CD4-positive, alpha-beta T cell (primary cell): ENCODE data around the gene TEX101. TPM values are rescaled to one million over a fixed set of nuclear protein-coding genes. Genes with fewer than 3 reads are reported as not detected.
"Not testable (repeated sequence)": the region's sequence is repeated elsewhere in the genome, so short reads cannot be mapped to it uniquely, and the experiment has no call there.

Experiments used
- ATAC-seq: fragments of 200-7000 bp; cut with Tn5 transposase; one replicate; pipeline ENCODE4 v1.10.0; 2022; ENCODE audit warnings: mild to moderate bottlenecking; ENCODE audit not compliant: poor library complexity
- CTCF ChIA-PET: fragments of 350-600 bp; sonication (Branson Sonifier 250); formaldehyde crosslinking; loops from one replicate; lab custom pipeline; 2021; ENCODE audit warnings: antibody characterized with exemption, inconsistent platforms; lab: Charles Lee
- POLR2A ChIA-PET: fragments of 350-600 bp; sonication (Branson Sonifier 250); formaldehyde crosslinking; loops from one replicate; lab custom pipeline; 2021; ENCODE audit warnings: antibody characterized with exemption, inconsistent platforms; lab: Charles Lee
- DNase-seq, 14 experiments: peaks; one replicate each; pipeline ENCODE4 v3.0.0-alpha.2; 2013 to 2020; ENCODE audit warnings: mixed read lengths in 2 of 14
- H3K27ac ChIP-seq, 2 donors: one replicate each; pipeline versions ENCODE4 v1.5.1 to v1.7.0; 2013; ENCODE audit warnings: low read length in 2 of 2, low read depth in 1 of 2, mild to moderate bottlenecking in 1 of 2
- H3K27me3 ChIP-seq, 2 experiments: 1 replicate in 1 of 2; 2 replicates in 1 of 2; pipeline versions ENCODE4 v1.6.1 to v1.7.0; 2013; ENCODE audit warnings: low read length in 2 of 2, control low read depth in 1 of 2, mild to moderate bottlenecking in 1 of 2, moderate library complexity in 1 of 2; ENCODE audit not compliant: insufficient read depth in 2 of 2, control insufficient read depth in 1 of 2
- H3K36me3 ChIP-seq: one replicate; pipeline ENCODE4 v1.6.1; 2013; ENCODE audit warnings: low read length, control low read depth; ENCODE audit not compliant: insufficient read depth
- H3K4me1 ChIP-seq: one replicate; pipeline ENCODE4 v1.6.1; 2013; ENCODE audit warnings: low read length, control low read depth; ENCODE audit not compliant: insufficient read depth
- H3K4me3 ChIP-seq: one replicate; pipeline ENCODE4 v1.5.1; 2013; ENCODE audit warnings: mild to moderate bottlenecking, low read length, moderate library complexity
- H3K9me3 ChIP-seq, 2 experiments: 1 replicate in 1 of 2; 2 replicates in 1 of 2; pipeline versions ENCODE4 v1.6.1 to v1.7.0; 2013; ENCODE audit warnings: low read length in 2 of 2, mild to moderate bottlenecking in 2 of 2, control low read depth in 1 of 2, moderate library complexity in 1 of 2; ENCODE audit not compliant: control insufficient read depth in 1 of 2, insufficient read depth in 1 of 2
- H3K27ac Mint-ChIP-seq: one replicate; pipeline ENCODE4 v1.8.0; 2020; ENCODE audit warnings: mixed read lengths
- H3K27me3 Mint-ChIP-seq: one replicate; pipeline ENCODE4 v1.8.0; 2021; ENCODE audit warnings: mixed read lengths
- H3K36me3 Mint-ChIP-seq: one replicate; pipeline ENCODE4 v1.8.0; 2021; ENCODE audit warnings: low read depth, mixed read lengths
- H3K4me1 Mint-ChIP-seq: one replicate; pipeline ENCODE4 v1.8.0; 2021; ENCODE audit warnings: low read depth, mixed read lengths
- H3K4me3 Mint-ChIP-seq: one replicate; pipeline ENCODE4 v1.8.0; 2020; ENCODE audit warnings: mild to moderate bottlenecking, mixed read lengths
- H3K9me3 Mint-ChIP-seq: one replicate; pipeline ENCODE4 v1.8.0; 2020; ENCODE audit warnings: mixed read lengths
- intact Hi-C, 2 experiments: fragments of 100-400 bp; cut with DNase I in 1 of 2; cut with micrococcal nuclease in 1 of 2; formaldehyde crosslinking; loops; one replicate each; pipeline versions ENCODE4 v1.15.1 to v1.9.0; 2023 to 2025; cut with DNase I, micrococcal nuclease
- total RNA-seq, 174 experiments: library from RNA in 2 of 174; stranded (reverse) in 2 of 174; gene quantifications; one replicate each; pipeline ENCODE4 v1.2.3 and lab custom pipeline; 2021 to 2026
- TF ChIP-seq, protein P1 (sequence below): fragments of 200-600 bp; IDR thresholded peaks from one replicate; pipeline ENCODE4 v1.8.0; 2022; ENCODE audit warnings: antibody characterized with exemption, mild to moderate bottlenecking

The TEX101 gene
- total RNA-seq, 2 experiments from 2014 or later, result not detected

DNA sequence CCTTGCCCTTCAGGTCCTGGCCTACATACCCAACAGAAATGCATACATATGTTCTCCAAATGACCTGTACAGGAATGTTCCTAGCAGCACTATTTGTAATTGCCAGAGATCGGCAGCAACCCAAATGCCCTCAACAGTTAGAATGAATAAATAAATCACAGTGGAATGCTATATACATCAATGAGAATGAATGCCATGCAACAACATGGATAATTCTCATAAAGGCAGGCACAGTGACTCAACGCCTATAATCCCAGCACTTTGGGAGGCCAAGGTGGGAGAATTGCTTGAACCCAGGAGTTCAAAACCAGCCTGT is 18.6 kb downstream of the TEX101 start:
- H3K27me3 ChIP-seq, result no peaks in the 10 kb centered on the region
- intact Hi-C loops, result loop anchor here (1.0 to 10.0 kb wide), 4 partner anchors 10 to 371 kb away; partner anchors contain the start of gene LYPD5 (in 1 of the 2)
- H3K4me3 Mint-ChIP-seq, result no peak overlapping the region
- TF ChIP-seq, protein P1, sequence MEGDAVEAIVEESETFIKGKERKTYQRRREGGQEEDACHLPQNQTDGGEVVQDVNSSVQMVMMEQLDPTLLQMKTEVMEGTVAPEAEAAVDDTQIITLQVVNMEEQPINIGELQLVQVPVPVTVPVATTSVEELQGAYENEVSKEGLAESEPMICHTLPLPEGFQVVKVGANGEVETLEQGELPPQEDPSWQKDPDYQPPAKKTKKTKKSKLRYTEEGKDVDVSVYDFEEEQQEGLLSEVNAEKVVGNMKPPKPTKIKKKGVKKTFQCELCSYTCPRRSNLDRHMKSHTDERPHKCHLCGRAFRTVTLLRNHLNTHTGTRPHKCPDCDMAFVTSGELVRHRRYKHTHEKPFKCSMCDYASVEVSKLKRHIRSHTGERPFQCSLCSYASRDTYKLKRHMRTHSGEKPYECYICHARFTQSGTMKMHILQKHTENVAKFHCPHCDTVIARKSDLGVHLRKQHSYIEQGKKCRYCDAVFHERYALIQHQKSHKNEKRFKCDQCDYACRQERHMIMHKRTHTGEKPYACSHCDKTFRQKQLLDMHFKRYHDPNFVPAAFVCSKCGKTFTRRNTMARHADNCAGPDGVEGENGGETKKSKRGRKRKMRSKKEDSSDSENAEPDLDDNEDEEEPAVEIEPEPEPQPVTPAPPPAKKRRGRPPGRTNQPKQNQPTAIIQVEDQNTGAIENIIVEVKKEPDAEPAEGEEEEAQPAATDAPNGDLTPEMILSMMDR, result no peak
- no peak overlapping the region for H3K27ac ChIP-seq
- no peaks in the 10 kb centered on the region for H3K9me3 ChIP-seq
- ChIA-PET POLR2A (interaction anchor here (1.2 to 1.5 kb wide), 2 partner anchors 8 to 71 kb away, joined by 4 to 5 read pairs; no protein-coding TSS in a partner anchor), CTCF (interaction anchor here (0.6 to 3.3 kb wide), 15 partner anchors 9 to 163 kb away, joined by 3 to 65 read pairs (median 7); partner anchors contain the start of genes LYPD3, PHLDB3, ZNF575 and ZNF576)
- H3K4me1 ChIP-seq, result peaks cover 36% of the 10 kb centered on the region
- peaks cover 4% of the 10 kb centered on the region for H3K9me3 Mint-ChIP-seq
- ATAC-seq, result no peak
- no peaks in the 10 kb centered on the region for H3K36me3 ChIP-seq
- H3K4me1 Mint-ChIP-seq, result peaks cover 59% of the 10 kb centered on the region
- H3K4me3 ChIP-seq, result no peak overlapping the region
- peak overlapping the region; percentile 80 for H3K27ac Mint-ChIP-seq
- no peaks in the 10 kb centered on the region for H3K36me3 Mint-ChIP-seq
- DNase-seq, result no peak
- no peaks in the 10 kb centered on the region for H3K27me3 Mint-ChIP-seq

DNA sequence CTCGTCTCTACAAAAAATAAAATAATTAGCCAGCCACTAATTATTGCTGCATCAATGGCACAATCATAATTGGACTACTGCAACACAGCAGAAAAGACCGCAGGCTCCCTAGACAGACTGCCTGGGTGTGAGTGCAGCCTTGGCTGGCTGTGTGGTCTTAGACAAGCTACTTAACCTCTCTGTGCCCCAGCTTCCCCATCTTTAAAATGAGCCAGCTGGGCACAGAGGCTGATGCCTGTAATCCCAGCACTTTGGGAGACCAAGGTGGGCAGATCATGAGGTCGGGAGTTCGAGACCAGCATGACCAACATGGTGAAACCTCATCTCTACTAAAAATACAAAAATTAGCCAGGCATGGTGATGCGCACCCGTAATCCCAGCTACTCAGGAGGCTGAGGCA is 19.0 kb downstream of the TEX101 start:
- TF ChIP-seq, protein P1, result no peak
- Mint-ChIP-seq H3K4me1 (peaks cover 63% of the 10 kb centered on the region), H3K9me3 (peaks cover 4% of the 10 kb centered on the region), H3K27ac (peak overlapping the region; percentile 80), H3K27me3 (no peaks in the 10 kb centered on the region), H3K36me3 (no peaks in the 10 kb centered on the region), H3K4me3 (no peak overlapping the region)
- CTCF ChIA-PET, result interaction anchor here (1.4 to 3.3 kb wide), 2 partner anchors 13 to 30 kb away, joined by 7 to 24 read pairs; partner anchors contain the start of gene LYPD3
- Histone ChIP-seq H3K9me3 (no peaks in the 10 kb centered on the region), H3K4me3 (no peak overlapping the region), H3K27ac (no peak overlapping the region), H3K27me3 (no peaks in the 10 kb centered on the region), H3K4me1 (peaks cover 40% of the 10 kb centered on the region), H3K36me3 (no peaks in the 10 kb centered on the region)
- intact Hi-C loops, result loop anchor here (1.0 to 10.0 kb wide), 4 partner anchors 10 to 371 kb away; partner anchors contain the start of gene LYPD5 (in 1 of the 2)
- POLR2A ChIA-PET, result no interaction called here
- ATAC-seq (no peak), DNase-seq (no peak)

DNA sequence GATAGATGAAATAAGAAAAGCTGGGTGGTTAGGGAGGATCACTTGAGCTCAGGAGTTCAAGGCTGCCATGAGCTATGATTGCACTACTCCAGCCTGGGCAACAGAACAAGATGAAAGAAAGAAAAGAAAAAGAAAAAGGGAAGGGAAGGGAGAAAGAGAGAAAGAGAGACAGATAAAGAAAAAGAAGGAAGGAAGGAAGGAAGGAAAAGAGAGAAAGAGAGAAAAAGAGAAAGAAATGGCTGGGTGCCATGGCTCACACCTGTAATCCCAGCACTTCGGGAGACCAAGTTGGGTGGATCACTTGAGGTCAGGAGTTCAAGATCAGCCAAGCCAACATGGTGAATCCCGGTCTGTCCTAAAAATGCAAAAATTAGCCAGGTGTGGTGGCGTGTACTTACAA is 21.1 kb downstream of the TEX101 start:
- H3K9me3 Mint-ChIP-seq, result peaks cover 4% of the 10 kb centered on the region
- DNase-seq (no peak), ATAC-seq (no peak)
- H3K27ac Mint-ChIP-seq, result peak overlapping the region; percentile 96
- ChIA-PET POLR2A (no interaction called here), CTCF (interaction anchor here (0.8 to 4.2 kb wide), 4 partner anchors 11 to 233 kb away, joined by 3 to 25 read pairs (median 6); no protein-coding TSS in a partner anchor)
- H3K9me3 ChIP-seq, result no peaks in the 10 kb centered on the region
- no peak overlapping the region for H3K4me3 Mint-ChIP-seq
- intact Hi-C loops, result loop anchor here in 1 of 2 experiments (10.0 kb wide), 1 partner anchor 369 kb away; the partner anchor contains the start of gene LYPD5
- peaks cover 51% of the 10 kb centered on the region for H3K4me1 ChIP-seq
- no peaks in the 10 kb centered on the region for H3K36me3 ChIP-seq
- no peaks in the 10 kb centered on the region for H3K36me3 Mint-ChIP-seq
- no peaks in the 10 kb centered on the region for H3K27me3 Mint-ChIP-seq
- no peaks in the 10 kb centered on the region for H3K27me3 ChIP-seq
- no peak overlapping the region for H3K4me3 ChIP-seq
- peaks cover 65% of the 10 kb centered on the region for H3K4me1 Mint-ChIP-seq
- no peak overlapping the region for H3K27ac ChIP-seq
- TF ChIP-seq, protein P1, result no peak

DNA sequence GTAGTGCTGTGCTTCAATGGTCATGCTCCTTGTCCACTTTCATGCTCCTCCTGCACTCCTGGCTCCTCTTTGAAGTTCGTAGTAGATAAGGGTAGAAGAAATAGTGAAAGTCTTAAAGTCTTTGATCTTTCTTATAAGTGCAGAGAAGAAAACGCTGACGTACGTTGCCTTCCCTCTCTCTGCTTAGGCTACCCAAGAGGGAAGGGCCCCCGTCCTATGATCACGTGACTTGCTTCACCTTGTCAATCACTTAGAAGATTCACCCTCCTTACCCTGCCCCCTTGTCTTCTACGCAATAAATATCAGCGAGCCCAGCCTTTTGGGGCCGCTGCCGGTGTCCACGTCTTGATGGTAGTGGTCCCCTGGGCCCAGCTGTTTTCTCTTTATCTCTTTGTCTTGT is 22.6 kb downstream of the TEX101 start:
- POLR2A ChIA-PET, result not testable (repeated sequence)
- H3K27ac Mint-ChIP-seq, result peak overlapping the region; percentile 96

More for the DNA sequence above, 22.6 kb downstream of the TEX101 start:
- not testable (repeated sequence) for H3K36me3 Mint-ChIP-seq, H3K9me3 ChIP-seq, H3K27me3 ChIP-seq, ATAC-seq, H3K4me3 ChIP-seq, H3K9me3 Mint-ChIP-seq, H3K36me3 ChIP-seq, H3K27me3 Mint-ChIP-seq
- intact Hi-C loops, result loop anchor here in 1 of 2 experiments (10.0 kb wide), 1 partner anchor 368 kb away; the partner anchor contains the start of gene LYPD5
- H3K4me1 Mint-ChIP-seq, result peaks cover 70% of the 10 kb centered on the region
- Histone ChIP-seq H3K4me1 (peaks cover 51% of the 10 kb centered on the region), H3K27ac (peak overlapping the region in 1 of 2 donors; percentile 74)
- peak overlapping the region; percentile 84 for H3K4me3 Mint-ChIP-seq
- CTCF ChIA-PET, result interaction anchor here (1.0 to 4.2 kb wide), 3 partner anchors 10 to 158 kb away, joined by 3 to 25 read pairs (median 5); no protein-coding TSS in a partner anchor
- DNase-seq, result peak in 7 of 14 experiments; percentile 15 to 67 (median 39)
